Measurements from ENCODE around the gene OR3A1.

GRCh38 chr17:3260163-3260562 lies 38.0 kb downstream of the OR3A1 start:
- no peak for TF ChIP-seq CTCF (conservative IDR thresholded peaks at IDR 0.05; ENCODE audit: low read length)
- no peak for TF ChIP-seq EZH2phosphoT487 (IDR thresholded peaks at IDR 0.05; ENCODE audit: borderline replicate concordance)

Data from Loucy (cell line).